ENCODE data around the gene RNF227.

Gene RNF227

DNA sequence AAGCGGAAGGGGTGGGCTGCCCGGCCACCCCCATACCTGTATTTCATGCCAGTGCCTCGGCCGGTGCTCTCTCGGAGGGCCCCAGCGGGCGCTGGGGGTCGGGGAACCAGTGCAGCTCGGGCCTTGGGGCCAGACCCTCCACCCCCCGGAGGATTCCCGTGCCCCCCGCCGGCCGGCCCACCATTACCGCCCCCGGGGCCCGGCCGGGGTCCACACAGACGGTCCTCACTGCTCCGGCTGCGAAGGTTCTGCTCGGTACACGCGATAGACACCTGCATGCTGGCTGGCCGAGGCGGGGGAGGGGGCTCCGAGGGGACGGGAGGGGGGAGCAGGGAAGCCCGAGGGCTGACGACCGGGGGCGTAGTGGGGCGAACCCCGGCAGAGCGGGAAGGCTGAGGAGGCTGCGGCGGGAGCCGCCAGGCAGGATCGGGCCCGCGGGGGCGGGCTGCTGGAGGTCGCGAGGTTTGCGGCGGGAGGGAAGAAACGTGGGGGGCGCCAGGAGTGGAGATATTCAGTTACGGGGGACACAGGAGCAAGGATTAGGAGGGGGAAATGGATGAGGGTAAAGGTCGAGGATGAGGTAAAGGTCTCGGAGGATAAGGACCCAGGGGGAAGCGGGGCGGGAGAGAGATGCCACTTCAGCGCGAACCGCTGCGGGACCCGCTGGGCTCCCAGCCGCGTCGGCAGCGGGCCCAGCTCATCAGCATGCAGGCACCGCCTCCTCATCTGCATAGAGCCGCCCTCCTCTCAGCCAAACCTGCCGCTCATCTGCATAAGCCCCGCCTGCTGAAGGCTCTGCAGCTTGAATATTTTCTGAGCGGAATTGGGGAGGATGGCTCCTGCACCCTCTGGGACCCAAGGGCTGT, 13.3 kb upstream of the RNF227 start, which contains the start of gene KCNAB3:
Gene KCNAB3, minus strand, starts transcription at position 699 of the 866 bp plus-strand sequence. Its CDS starts 421 bp downstream, at position 278.
- DNase-seq: peak; percentile 90

DNA sequence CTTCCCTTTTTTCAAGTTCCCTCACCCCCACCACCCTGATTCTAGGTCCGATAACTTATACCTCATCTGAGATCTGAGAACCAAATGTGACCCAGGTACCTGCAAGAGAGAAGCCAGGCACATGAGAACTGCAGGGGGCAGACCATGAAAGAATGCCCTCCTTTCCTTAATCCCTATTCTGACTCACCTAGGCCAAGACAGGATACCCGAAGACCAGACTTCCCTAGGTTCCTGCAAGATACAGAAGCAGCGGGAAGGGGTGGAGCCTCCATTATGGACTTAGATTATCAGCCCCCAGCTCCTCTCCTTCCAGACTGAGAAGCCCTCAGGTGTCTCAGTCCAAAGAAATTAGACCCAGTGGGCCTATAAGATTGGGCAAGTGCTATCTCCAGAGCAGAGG, 11.5 kb upstream of the RNF227 start:
- no peak for DNase-seq

GRCh38 chr17:7922845-7923628, 6.9 kb upstream of the RNF227 start:
- DNase-seq: peak; percentile 96

- DNase-seq: no peak
Measured at GRCh38 chr17:7922269-7922844, 6.3 kb upstream of the RNF227 start.

GRCh38 chr17:7916808-7917207, 719 bp upstream of the RNF227 start:
- no peak for DNase-seq

- no peak for DNase-seq
Measured at GRCh38 chr17:7916385-7916682, 245 bp upstream of the RNF227 start.

GRCh38 chr17:7915179-7915610, 894 bp downstream of the RNF227 start:
- DNase-seq: no peak

- peak; percentile 87 for DNase-seq
Measured at GRCh38 chr17:7912927-7913524, 3.1 kb downstream of the RNF227 start.

DNA sequence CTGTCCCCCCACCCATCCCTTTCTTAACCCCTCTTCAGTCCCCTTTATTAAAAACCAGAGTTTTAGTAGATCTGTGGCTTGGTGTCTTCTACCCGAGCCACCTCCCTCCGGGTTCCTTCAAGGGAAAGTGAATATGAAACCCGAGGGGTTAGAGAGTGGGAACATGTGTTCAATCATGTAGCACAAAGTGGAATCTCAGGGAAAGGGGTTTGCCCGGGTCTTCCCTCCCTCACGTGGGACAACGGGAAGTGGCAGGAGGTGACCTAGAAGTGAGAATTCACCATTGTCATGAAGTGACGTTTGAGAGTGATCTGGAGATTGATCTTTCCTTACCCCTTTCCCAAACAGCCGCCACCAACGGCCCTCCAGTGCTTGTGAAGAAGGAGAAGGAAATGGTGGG, 5.0 kb downstream of the RNF227 start:
- DNase-seq: no peak

DNA sequence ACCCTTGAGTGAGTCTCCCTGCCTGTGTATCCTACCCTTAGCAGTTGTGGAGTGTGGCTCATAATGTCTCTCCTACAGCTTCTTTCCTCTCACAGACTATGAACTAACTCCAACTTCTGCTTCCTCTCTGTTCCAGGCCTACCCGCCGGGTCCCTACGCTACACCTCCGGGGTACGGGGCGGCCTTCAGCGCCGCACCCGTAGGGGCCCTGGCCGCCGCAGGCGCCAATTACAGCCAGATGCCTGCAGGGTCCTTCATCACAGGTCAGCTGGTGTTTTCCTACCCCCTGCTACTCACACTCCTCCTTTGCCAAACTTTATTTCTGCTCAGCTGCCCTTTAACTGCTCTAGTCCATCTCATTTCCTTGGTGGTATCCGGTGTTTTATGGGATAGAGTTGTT, 5.4 kb downstream of the RNF227 start:
- DNase-seq: no peak

DNA sequence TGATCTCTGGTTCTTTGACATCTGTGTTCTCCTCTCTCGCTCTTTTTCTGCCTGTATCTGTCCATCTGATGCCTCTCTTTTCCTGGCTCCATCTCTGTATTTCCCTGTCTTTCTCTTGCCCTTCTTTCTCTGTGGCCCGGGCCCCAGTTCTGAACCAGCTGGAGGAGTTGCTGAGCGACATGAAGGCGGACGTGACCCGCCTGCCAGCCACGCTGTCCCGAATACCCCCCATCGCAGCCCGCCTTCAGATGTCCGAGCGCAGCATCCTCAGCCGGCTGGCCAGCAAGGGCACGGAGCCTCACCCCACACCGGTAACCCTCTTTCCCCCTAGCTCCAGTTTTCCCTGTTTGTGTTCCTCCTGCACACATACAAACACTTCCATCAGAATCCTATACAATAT, 5.8 kb downstream of the RNF227 start:
- no peak for DNase-seq

- DNase-seq: no peak
Measured at GRCh38 chr17:7909089-7909488, 7.0 kb downstream of the RNF227 start.

GRCh38 chr17:7903154-7904103, 12.7 kb downstream of the RNF227 start:
- no peak for DNase-seq

GRCh38 chr17:7897773-7898172, 18.3 kb downstream of the RNF227 start:
- DNase-seq: no peak

GRCh38 chr17:7897090-7897489, 19.0 kb downstream of the RNF227 start:
- no peak for DNase-seq

GRCh38 chr17:7894866-7895265, 21.2 kb downstream of the RNF227 start:
- DNase-seq: no peak

DNA sequence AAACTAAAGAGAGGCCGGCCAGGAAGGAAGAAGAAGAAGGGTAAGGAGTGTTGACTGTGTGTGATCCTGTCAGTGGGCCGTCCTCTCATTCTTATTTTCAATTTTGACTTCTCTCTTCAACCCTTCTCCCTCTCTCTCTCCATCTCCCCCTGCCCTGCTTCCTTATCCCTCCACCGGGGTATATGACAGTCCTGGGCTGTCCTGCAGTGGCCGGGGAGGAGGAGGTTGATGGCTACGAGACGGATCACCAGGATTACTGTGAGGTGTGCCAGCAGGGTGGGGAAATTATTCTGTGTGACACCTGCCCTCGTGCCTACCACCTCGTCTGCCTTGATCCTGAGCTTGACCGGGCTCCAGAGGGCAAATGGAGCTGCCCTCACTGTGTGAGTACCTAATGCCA, 21.9 kb downstream of the RNF227 start:
- no peak for DNase-seq

DNA sequence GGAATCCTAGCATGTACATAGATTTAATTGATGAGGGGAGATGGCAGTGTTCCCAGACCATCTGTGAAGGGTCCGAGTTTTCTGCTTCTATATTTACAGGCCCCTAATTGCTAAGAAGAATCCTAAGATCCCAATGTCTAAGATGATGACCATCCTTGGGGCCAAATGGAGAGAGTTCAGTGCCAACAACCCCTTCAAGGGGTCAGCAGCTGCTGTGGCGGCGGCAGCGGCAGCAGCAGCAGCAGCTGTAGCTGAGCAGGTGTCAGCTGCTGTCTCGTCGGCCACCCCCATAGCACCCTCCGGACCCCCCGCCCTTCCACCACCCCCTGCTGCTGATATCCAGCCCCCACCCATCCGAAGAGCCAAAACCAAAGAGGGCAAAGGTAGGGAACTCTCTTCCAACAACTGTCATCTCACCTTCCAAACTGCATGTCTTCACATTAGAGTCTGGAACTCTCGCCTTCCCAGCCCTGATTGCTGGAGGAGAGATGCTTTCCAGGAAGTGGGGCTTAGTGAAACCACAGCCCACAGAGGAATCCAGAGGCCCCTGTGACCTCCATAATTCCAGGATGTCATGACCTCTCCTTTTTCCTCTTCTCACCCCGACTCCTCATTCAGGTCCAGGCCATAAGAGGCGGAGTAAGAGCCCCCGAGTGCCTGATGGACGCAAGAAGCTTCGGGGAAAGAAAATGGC, 22.8 kb downstream of the RNF227 start:
- no peak for DNase-seq

DNA sequence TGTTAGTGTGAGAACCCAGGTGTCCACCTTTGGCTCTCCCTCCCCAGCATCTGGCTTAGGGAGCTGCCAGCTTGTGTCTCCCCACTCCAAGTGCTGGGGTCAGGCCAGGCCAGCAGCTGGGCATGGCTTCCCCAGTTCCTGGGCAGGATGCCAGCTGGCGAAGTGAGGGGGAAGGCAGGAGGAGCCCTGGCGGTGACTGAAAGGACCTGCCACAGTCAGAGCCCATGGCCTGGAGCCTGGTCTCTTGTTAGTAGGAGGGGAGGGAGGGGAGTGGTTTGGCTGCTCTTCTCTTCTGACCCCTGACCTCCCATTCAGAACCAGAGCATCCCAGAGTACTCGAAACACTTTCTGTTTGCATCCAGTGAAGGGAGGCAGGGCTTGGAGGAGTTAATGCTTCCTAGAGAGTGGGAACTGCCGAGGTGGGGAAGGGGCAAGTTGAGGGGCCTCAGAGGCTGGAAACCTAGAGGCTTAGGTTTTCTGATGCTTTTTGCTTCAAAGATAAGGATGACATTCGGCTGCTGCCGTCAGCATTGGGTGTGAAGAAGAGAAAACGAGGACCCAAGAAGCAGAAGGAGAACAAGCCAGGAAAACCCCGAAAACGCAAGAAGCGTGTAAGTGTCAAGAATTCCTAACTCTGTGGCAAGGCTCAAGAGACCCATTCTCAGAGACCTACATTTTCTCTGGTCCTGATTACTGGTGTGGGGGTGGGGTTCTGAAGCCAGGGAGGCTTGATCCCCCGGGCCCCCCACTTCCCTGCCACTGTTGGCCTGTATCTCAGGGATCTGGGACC, 26.7 kb downstream of the RNF227 start:
- peak; percentile 88 for DNase-seq

DNA sequence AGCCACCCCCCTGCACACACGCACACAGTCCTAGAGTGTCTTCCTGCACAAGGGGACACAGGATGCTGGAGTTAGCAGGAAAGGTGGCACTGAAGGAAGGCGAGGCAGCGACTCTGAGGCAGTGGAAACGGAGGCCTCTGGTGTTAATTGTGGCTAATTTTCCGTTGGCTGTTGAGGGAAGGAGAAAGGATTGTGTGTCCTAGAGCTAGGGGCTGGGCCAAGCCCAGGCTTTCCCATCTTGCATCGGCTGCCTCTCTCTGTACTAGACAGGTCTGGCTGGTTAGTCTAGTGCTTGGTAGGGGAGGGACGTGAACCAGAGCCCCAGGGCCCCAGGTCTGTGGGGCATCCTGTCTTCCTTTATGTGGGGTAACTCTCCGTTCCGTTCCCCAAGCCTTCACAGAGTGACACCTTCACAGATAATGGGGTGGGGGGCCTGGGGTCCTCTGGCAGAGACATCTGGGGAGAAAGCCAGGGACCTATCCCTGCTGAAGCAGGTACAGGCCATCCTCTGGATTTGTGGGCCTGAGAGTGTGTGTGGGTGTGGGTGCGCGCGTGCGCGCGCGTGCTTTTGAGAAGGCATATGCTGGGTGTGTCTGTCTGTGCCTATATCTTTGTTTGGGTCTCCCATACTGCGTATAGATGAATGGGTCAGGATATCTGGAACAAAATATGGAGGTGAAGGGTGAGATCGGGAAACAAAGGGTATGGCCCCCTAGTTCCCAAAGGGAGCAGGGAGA, 27.7 kb downstream of the RNF227 start, which contains the start of gene CHD3:
Gene CHD3, plus strand, starts transcription at position 606 of the 737 bp plus-strand sequence. CDS start 212 bp downstream, outside the sequence.
- DNase-seq: peak; percentile 64

All from eye (tissue), 1 donor.